GM23338 (cell line): ENCODE measurements around the gene STX4. TPM values are rescaled to one million over a fixed set of nuclear protein-coding genes. Genes with fewer than 3 reads are reported as not detected.

Experiments used
- ATAC-seq: fragments of 200-7000 bp; cut with Tn5 transposase; 3 replicates; pipeline ENCODE4 v1.9.1; 2020
- DNase-seq: peaks from one replicate; pipeline ENCODE4 v3.0.0-alpha.2; 2015; ENCODE audit warnings: low spot score
- H2AFZ ChIP-seq: fragments of 200-600 bp; sonication (generic); 2 replicates; pipeline ENCODE4 v1.8.0; 2016; ENCODE audit warnings: antibody characterized with exemption, mild to moderate bottlenecking, moderate library complexity
- H3F3A ChIP-seq: fragments of 200-600 bp; sonication (generic); replicated peaks from 2 replicates; pipeline ENCODE4 v1.8.0; 2017; ENCODE audit warnings: antibody characterized with exemption, mixed run types, low read depth
- H3K27ac ChIP-seq: fragments of 200-600 bp; sonication (generic); 2 replicates; pipeline ENCODE4 v1.6.1; 2016; ENCODE audit warnings: low read depth
- H3K27me3 ChIP-seq: fragments of 200-600 bp; sonication (generic); 2 replicates; pipeline ENCODE4 v1.8.0; 2016; ENCODE audit warnings: mild to moderate bottlenecking, mixed run types, moderate library complexity; ENCODE audit not compliant: insufficient read depth
- H3K36me3 ChIP-seq: fragments of 200-600 bp; sonication (generic); 2 replicates; pipeline ENCODE4 v1.8.0; 2016; ENCODE audit warnings: mild to moderate bottlenecking; ENCODE audit not compliant: insufficient read depth
- H3K4me1 ChIP-seq: fragments of 200-600 bp; sonication (generic); 2 replicates; pipeline ENCODE4 v1.8.0; 2016; ENCODE audit warnings: mild to moderate bottlenecking, moderate library complexity; ENCODE audit not compliant: insufficient read depth
- H3K4me2 ChIP-seq: fragments of 200-600 bp; sonication (generic); 2 replicates; pipeline ENCODE4 v1.7.1; 2017; ENCODE audit warnings: mixed run types
- H3K4me3 ChIP-seq: fragments of 200-600 bp; sonication (generic); 2 replicates; pipeline ENCODE4 v1.6.1; 2016; ENCODE audit warnings: mixed run types
- H3K79me2 ChIP-seq: fragments of 200-600 bp; sonication (generic); replicated peaks from 2 replicates; pipeline ENCODE4 v1.8.0; 2017; ENCODE audit warnings: mild to moderate bottlenecking; ENCODE audit not compliant: insufficient read depth
- H3K9me2 ChIP-seq: fragments of 200-600 bp; sonication (generic); 2 replicates; pipeline ENCODE4 v1.8.0; 2017; ENCODE audit not compliant: insufficient read depth
- H4K20me1 ChIP-seq: fragments of 200-600 bp; sonication (generic); replicated peaks from 2 replicates; pipeline ENCODE4 v1.8.0; 2017; ENCODE audit warnings: mild to moderate bottlenecking; ENCODE audit not compliant: insufficient read depth
- H3K27ac Mint-ChIP-seq: 2 replicates; pipeline ENCODE4 v1.8.0; 2020; ENCODE audit warnings: inconsistent platforms, mild to moderate bottlenecking, moderate library complexity, mixed read lengths
- H3K27me3 Mint-ChIP-seq: 3 replicates; pipeline ENCODE4 v1.8.0; 2022; ENCODE audit warnings: low read depth, mild to moderate bottlenecking, moderate library complexity, mixed read lengths, inconsistent platforms; ENCODE audit not compliant: insufficient read depth, poor library complexity
- H3K36me3 Mint-ChIP-seq: 3 replicates; pipeline ENCODE4 v1.8.0; 2021; ENCODE audit warnings: low read depth, mild to moderate bottlenecking, inconsistent platforms, moderate library complexity, mixed read lengths
- H3K4me1 Mint-ChIP-seq: 3 replicates; pipeline ENCODE4 v1.8.0; 2020; ENCODE audit warnings: mild to moderate bottlenecking, inconsistent platforms, mixed read lengths
- H3K4me3 Mint-ChIP-seq: 3 replicates; pipeline ENCODE4 v1.8.0; 2021; ENCODE audit warnings: moderate library complexity, mild to moderate bottlenecking, inconsistent platforms, mixed read lengths
- H3K9me3 Mint-ChIP-seq: 3 replicates; pipeline ENCODE4 v1.8.0; 2020; ENCODE audit warnings: moderate library complexity, mild to moderate bottlenecking, inconsistent platforms, mixed read lengths
- EZH2phosphoT487 ChIP-seq: fragments of 200-600 bp; sonication (generic); IDR thresholded peaks from one replicate; pipeline ENCODE4 v1.8.1; 2018; ENCODE audit warnings: antibody characterized with exemption; ENCODE audit not compliant: unreplicated experiment
- JUNB ChIP-seq: IDR thresholded peaks from one replicate; pipeline ENCODE4 v1.6.1; 2016; ENCODE audit warnings: antibody characterized with exemption; ENCODE audit not compliant: unreplicated experiment
- NANOG ChIP-seq: IDR thresholded peaks from 2 replicates; pipeline ENCODE4 v1.6.1; 2016; ENCODE audit warnings: antibody characterized with exemption, borderline replicate concordance
- polyA plus RNA-seq: library from polyadenylated mRNA; unstranded; fragments of >200 nt; fragmentation: Nextera tagmentation; extraction: Ambion mirVana; gene quantifications from 2 replicates; pipeline ENCODE4 v1.2.1, GENCODE V29; 2016
- total RNA-seq: library from RNA; depleted of rRNA; stranded (reverse); fragments of >200 nt; shearing (Covaris generic); gene quantifications from 2 replicates; pipeline ENCODE4 v1.2.3, GENCODE V29; 2014
- TF ChIP-seq, protein P1 (sequence below), 2 experiments: fragments of 200-600 bp in 1 of 2; sonication (generic) in 1 of 2; conservative IDR thresholded peaks; 2 replicates each; pipeline versions ENCODE4 v1.5.1 to v1.6.1; 2016 to 2017; ENCODE audit warnings: antibody characterized with exemption in 2 of 2, low read depth in 2 of 2, mild to moderate bottlenecking in 2 of 2, moderate library complexity in 1 of 2
- TF ChIP-seq, protein P2 (sequence below): IDR thresholded peaks from 2 replicates; pipeline ENCODE4 v1.6.1; 2016; ENCODE audit warnings: antibody characterized with exemption

Gene STX4
- total and polyA plus RNA-seq, 2 experiments from 2014 or later = 13.0 to 39.3 TPM

DNA sequence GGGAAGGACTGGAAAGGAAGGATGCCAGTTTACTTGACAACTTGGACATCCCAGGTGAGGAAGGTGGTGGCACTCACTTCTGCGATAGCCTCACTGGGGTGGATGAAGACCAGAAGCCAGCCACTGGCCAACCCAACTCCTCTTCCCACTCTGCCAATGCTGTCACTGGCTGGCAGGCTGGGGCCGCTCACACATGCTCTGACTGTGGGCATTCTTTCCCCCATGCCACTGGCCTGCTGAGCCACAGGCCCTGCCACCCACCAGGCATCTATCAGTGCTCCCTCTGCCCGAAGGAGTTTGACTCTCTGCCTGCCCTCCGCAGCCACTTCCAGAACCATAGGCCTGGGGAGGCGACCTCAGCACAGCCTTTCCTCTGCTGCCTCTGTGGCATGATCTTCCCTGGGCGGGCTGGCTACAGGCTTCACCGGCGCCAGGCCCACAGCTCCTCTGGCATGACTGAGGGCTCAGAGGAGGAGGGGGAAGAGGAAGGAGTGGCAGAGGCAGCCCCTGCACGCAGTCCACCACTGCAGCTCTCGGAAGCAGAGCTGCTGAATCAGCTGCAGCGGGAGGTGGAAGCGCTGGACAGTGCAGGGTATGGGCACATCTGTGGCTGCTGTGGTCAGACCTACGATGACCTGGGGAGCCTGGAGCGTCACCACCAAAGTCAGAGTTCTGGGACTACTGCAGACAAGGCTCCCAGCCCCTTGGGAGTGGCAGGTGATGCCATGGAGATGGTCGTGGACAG, 45.4 kb downstream of the STX4 start:
- Mint-ChIP-seq H3K9me3 (no peaks in the 10 kb centered on the region), H3K4me1 (peaks cover 7% of the 10 kb centered on the region), H3K27ac (no peak overlapping the region), H3K36me3 (peaks cover 56% of the 10 kb centered on the region), H3K4me3 (no peak overlapping the region), H3K27me3 (peaks cover 11% of the 10 kb centered on the region)
- Histone ChIP-seq H2AFZ (no peak overlapping the region), H3K4me3 (no peak overlapping the region), H3F3A (no peaks in the 10 kb centered on the region), H3K4me2 (no peak overlapping the region), H4K20me1 (no peaks in the 10 kb centered on the region; the same call in 1 of the 2 replicates), H3K36me3 (peaks cover 7% of the 10 kb centered on the region; the same call in 1 of the 2 replicates), H3K79me2 (peaks cover 20% of the 10 kb centered on the region), H3K27me3 (no peaks in the 10 kb centered on the region), H3K4me1 (peaks cover 4% of the 10 kb centered on the region; the same call in 1 of the 2 replicates), H3K9me2 (no peaks in the 10 kb centered on the region), H3K27ac (no peak overlapping the region)
- TF ChIP-seq, protein P1, sequence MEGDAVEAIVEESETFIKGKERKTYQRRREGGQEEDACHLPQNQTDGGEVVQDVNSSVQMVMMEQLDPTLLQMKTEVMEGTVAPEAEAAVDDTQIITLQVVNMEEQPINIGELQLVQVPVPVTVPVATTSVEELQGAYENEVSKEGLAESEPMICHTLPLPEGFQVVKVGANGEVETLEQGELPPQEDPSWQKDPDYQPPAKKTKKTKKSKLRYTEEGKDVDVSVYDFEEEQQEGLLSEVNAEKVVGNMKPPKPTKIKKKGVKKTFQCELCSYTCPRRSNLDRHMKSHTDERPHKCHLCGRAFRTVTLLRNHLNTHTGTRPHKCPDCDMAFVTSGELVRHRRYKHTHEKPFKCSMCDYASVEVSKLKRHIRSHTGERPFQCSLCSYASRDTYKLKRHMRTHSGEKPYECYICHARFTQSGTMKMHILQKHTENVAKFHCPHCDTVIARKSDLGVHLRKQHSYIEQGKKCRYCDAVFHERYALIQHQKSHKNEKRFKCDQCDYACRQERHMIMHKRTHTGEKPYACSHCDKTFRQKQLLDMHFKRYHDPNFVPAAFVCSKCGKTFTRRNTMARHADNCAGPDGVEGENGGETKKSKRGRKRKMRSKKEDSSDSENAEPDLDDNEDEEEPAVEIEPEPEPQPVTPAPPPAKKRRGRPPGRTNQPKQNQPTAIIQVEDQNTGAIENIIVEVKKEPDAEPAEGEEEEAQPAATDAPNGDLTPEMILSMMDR (conservative IDR thresholded peaks at IDR 0.05; ENCODE audit: low read depth in 2 of 2) = no peak
- no peak for TF ChIP-seq JUNB
- no peak for TF ChIP-seq NANOG
- DNase-seq (no peak), ATAC-seq (no peak)

DNA sequence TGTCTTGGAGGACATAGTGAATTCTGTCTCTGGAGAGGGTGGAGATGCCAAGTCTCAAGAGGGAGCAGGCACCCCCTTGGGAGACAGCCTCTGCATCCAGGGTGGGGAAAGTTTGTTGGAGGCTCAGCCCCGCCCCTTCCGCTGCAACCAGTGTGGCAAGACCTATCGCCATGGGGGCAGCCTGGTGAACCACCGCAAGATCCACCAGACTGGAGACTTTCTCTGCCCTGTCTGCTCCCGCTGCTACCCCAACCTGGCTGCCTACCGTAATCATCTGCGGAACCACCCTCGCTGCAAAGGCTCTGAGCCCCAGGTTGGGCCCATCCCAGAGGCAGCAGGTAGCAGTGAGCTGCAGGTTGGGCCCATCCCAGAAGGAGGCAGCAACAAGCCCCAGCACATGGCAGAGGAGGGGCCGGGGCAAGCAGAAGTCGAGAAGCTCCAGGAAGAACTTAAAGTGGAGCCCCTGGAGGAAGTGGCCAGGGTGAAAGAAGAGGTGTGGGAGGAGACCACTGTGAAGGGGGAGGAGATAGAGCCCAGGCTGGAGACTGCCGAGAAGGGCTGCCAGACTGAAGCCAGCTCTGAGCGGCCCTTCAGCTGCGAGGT, 46.1 kb downstream of the STX4 start:
- Histone ChIP-seq H3K4me2 (no peak overlapping the region), H3K79me2 (peaks cover 20% of the 10 kb centered on the region), H3K4me1 (peaks cover 4% of the 10 kb centered on the region; the same call in 1 of the 2 replicates), H3K9me2 (no peaks in the 10 kb centered on the region), H3K4me3 (no peak overlapping the region), H3K27ac (no peak overlapping the region), H4K20me1 (no peaks in the 10 kb centered on the region; the same call in 1 of the 2 replicates), H3K36me3 (peaks cover 7% of the 10 kb centered on the region; the same call in 1 of the 2 replicates), H3K27me3 (no peaks in the 10 kb centered on the region), H2AFZ (no peak overlapping the region), H3F3A (no peaks in the 10 kb centered on the region)
- Mint-ChIP-seq H3K27ac (no peak overlapping the region), H3K36me3 (peaks cover 56% of the 10 kb centered on the region), H3K4me3 (no peak overlapping the region), H3K9me3 (no peaks in the 10 kb centered on the region), H3K27me3 (peaks cover 11% of the 10 kb centered on the region), H3K4me1 (peaks cover 7% of the 10 kb centered on the region)
- no peak for DNase-seq
- TF ChIP-seq, protein P2, sequence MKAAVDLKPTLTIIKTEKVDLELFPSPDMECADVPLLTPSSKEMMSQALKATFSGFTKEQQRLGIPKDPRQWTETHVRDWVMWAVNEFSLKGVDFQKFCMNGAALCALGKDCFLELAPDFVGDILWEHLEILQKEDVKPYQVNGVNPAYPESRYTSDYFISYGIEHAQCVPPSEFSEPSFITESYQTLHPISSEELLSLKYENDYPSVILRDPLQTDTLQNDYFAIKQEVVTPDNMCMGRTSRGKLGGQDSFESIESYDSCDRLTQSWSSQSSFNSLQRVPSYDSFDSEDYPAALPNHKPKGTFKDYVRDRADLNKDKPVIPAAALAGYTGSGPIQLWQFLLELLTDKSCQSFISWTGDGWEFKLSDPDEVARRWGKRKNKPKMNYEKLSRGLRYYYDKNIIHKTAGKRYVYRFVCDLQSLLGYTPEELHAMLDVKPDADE = no peak
- no peak for TF ChIP-seq JUNB
- no peak for TF ChIP-seq EZH2phosphoT487
- TF ChIP-seq, protein P1 (conservative IDR thresholded peaks at IDR 0.05; ENCODE audit: low read depth in 2 of 2) = peak in 1 of 2 experiments; percentile 28; a peak in 1 of 4 replicates
- ATAC-seq = peak; percentile 9; the same call in 1 of the 3 replicates
